ENCODE results near the gene RPS10. TPM values are rescaled to one million over a fixed set of nuclear protein-coding genes. Genes with fewer than 3 reads are reported as not detected.

The RPS10 gene
- total and polyA plus RNA-seq, 2 experiments from 2014 or later, result 1,755 to 2,175 TPM

- Histone ChIP-seq H3K36me3 (ENCODE audit: insufficient read depth) (no peaks in the 10 kb centered on the region), H3K4me1 (ENCODE audit: insufficient read depth) (no peaks in the 10 kb centered on the region; the same call in 1 of the 2 replicates), H3K4me2 (no peak overlapping the region), H4K20me1 (replicated peaks; ENCODE audit: insufficient read depth) (no peaks in the 10 kb centered on the region), H3K27me3 (ENCODE audit: insufficient read depth) (no peaks in the 10 kb centered on the region), H2AFZ (no peak overlapping the region), H3F3A (replicated peaks; ENCODE audit: low read depth) (no peaks in the 10 kb centered on the region), H3K79me2 (replicated peaks; ENCODE audit: insufficient read depth) (no peaks in the 10 kb centered on the region; the same call in 1 of the 2 replicates), H3K4me3 (no peak overlapping the region), H3K27ac (ENCODE audit: low read depth) (no peak overlapping the region), H3K9me2 (ENCODE audit: insufficient read depth) (no peaks in the 10 kb centered on the region)
- H3K27ac Mint-ChIP-seq, result no peak overlapping the region; the same call in 1 of the 2 replicates
- DNase-seq (ENCODE audit: low spot score), result no peak
- peaks cover 10% of the 10 kb centered on the region for H3K9me3 Mint-ChIP-seq
- H3K27me3 Mint-ChIP-seq (ENCODE audit: insufficient read depth, low read depth, poor library complexity), result peaks cover 7% of the 10 kb centered on the region
- peaks cover 3% of the 10 kb centered on the region for H3K4me1 Mint-ChIP-seq
- TF ChIP-seq EZH2phosphoT487 (IDR thresholded peaks at IDR 0.05; ENCODE audit: unreplicated experiment) (no peak), NANOG (IDR thresholded peaks at IDR 0.05; ENCODE audit: borderline replicate concordance) (no peak), CREB1 (CRISPR knock-in tag; IDR thresholded peaks at IDR 0.05; ENCODE audit: low read depth) (no peak), STAT1 (IDR thresholded peaks at IDR 0.05; ENCODE audit: unreplicated experiment) (no peak), POLR2AphosphoS5 (IDR thresholded peaks at IDR 0.05; ENCODE audit: low read depth) (no peak), ETS1 (IDR thresholded peaks at IDR 0.05) (no peak)
- peaks cover 9% of the 10 kb centered on the region; the same call in 1 of the 3 replicates for H3K36me3 Mint-ChIP-seq (ENCODE audit: low read depth)
- ATAC-seq, result no peak
- H3K4me3 Mint-ChIP-seq, result no peak overlapping the region
Observed at GRCh38 chr6:34472425-34472824, 46.6 kb upstream of the RPS10 start.

GRCh38 chr6:34469499-34469898 lies 43.6 kb upstream of the RPS10 start:
- no peak overlapping the region for H2AFZ ChIP-seq
- Mint-ChIP-seq H3K4me1 (peaks cover 6% of the 10 kb centered on the region), H3K27ac (no peak overlapping the region), H3K27me3 (ENCODE audit: insufficient read depth, low read depth, poor library complexity) (peaks cover 18% of the 10 kb centered on the region), H3K36me3 (ENCODE audit: low read depth) (peaks cover 5% of the 10 kb centered on the region; the same call in 1 of the 3 replicates), H3K4me3 (no peak overlapping the region), H3K9me3 (peaks cover 5% of the 10 kb centered on the region; the same call in 1 of the 3 replicates)
- H3K4me3 ChIP-seq, result no peak overlapping the region
- no peaks in the 10 kb centered on the region; the same call in 1 of the 2 replicates for H3K4me1 ChIP-seq (ENCODE audit: insufficient read depth)
- peaks cover 7% of the 10 kb centered on the region; the same call in 1 of the 2 replicates for H3K27me3 ChIP-seq (ENCODE audit: insufficient read depth)
- DNase-seq (ENCODE audit: low spot score) (no peak), ATAC-seq (no peak)
- H3K9me2 ChIP-seq (ENCODE audit: insufficient read depth), result no peaks in the 10 kb centered on the region
- no peaks in the 10 kb centered on the region for H4K20me1 ChIP-seq (replicated peaks; ENCODE audit: insufficient read depth)
- H3K79me2 ChIP-seq (replicated peaks; ENCODE audit: insufficient read depth), result no peaks in the 10 kb centered on the region; the same call in 1 of the 2 replicates
- H3K27ac ChIP-seq (ENCODE audit: low read depth), result no peak overlapping the region
- no peak overlapping the region for H3K4me2 ChIP-seq
- H3K36me3 ChIP-seq (ENCODE audit: insufficient read depth), result no peaks in the 10 kb centered on the region
- no peaks in the 10 kb centered on the region for H3F3A ChIP-seq (replicated peaks; ENCODE audit: low read depth)
- no peak for TF ChIP-seq REST (IDR thresholded peaks at IDR 0.05; ENCODE audit: unreplicated experiment)
- no peak for TF ChIP-seq EZH2phosphoT487 (IDR thresholded peaks at IDR 0.05; ENCODE audit: unreplicated experiment)
- no peak for TF ChIP-seq EZH2 (IDR thresholded peaks at IDR 0.05; ENCODE audit: low read depth, unreplicated experiment)
- TF ChIP-seq STAT1 (IDR thresholded peaks at IDR 0.05; ENCODE audit: unreplicated experiment), result no peak
- no peak for TF ChIP-seq CTCF (conservative IDR thresholded peaks at IDR 0.05; ENCODE audit: low read depth in 2 of 2)
- no peak for TF ChIP-seq ZNF114 (CRISPR knock-in tag; IDR thresholded peaks at IDR 0.05)

All from GM23338 (cell line).